HepG2 (cell line): ENCODE data around the gene NME4. TPM values are rescaled to one million over a fixed set of nuclear protein-coding genes. Genes with fewer than 3 reads are reported as not detected.

Experiments used
- ATAC-seq: fragments of 200-7000 bp; cut with Tn5 transposase; 3 replicates; pipeline ENCODE4 v1.9.1; 2020; ENCODE audit warnings: mild to moderate bottlenecking, moderate library complexity
- BruUV-seq: library from RNA; stranded (reverse); fragments of 400-500 nt; replicated peaks from 2 replicates; lab custom pipeline; 2021; lab: Mats Ljungman, UMichigan
- CTCF ChIA-PET: fragments of 300-600 bp; formaldehyde crosslinking; extraction: SDS; loops from one replicate; lab custom pipeline; 2021; ENCODE audit warnings: low total read pairs, inconsistent platforms, low intra/inter-chr PET ratio; lab: Yijun Ruan, JAX
- POLR2A ChIA-PET: fragments of 350-600 bp; sonication (Branson Sonifier 250); formaldehyde crosslinking; loops from one replicate; lab custom pipeline; 2020; ENCODE audit warnings: antibody characterized with exemption, inconsistent platforms; lab: Yijun Ruan, JAX
- DNase-seq: peaks from one replicate; pipeline ENCODE4 v3.0.0-alpha.2; 2015; ENCODE audit warnings: low spot score
- FAIRE-seq: peaks from 3 replicates; lab custom pipeline; 2011; peaks lifted over from hg19 to GRCh38; lab: Jason Lieb, UNC
- H2AFZ ChIP-seq: one replicate; pipeline ENCODE4 v1.6.1; 2011; ENCODE audit warnings: low read length, inconsistent platforms
- H3K27ac ChIP-seq: fragments of 300-600 bp; 3 replicates; pipeline ENCODE4 v1.8.0; 2011; ENCODE audit warnings: mixed run types, mild to moderate bottlenecking, mixed read lengths, low read length, inconsistent platforms; ENCODE audit not compliant: insufficient read depth; ENCODE audit errors: extremely low read length
- H3K27me3 ChIP-seq, 2 experiments: fragments of 200-600 bp in 1 of 2; 2 replicates in 1 of 2; 3 replicates in 1 of 2; pipeline versions ENCODE4 v1.6.0 to v1.8.0; 2011; ENCODE audit warnings: low read length in 2 of 2, mild to moderate bottlenecking in 2 of 2, moderate library complexity in 2 of 2, inconsistent platforms in 1 of 2; ENCODE audit not compliant: insufficient read depth in 2 of 2, control insufficient read depth in 1 of 2
- H3K36me3 ChIP-seq, 2 experiments: fragments of 200-600 bp in 1 of 2; replicated peaks in 1 of 2; 2 replicates in 1 of 2; 3 replicates in 1 of 2; pipeline versions ENCODE4 v1.5.1 to v1.8.0; 2011; ENCODE audit warnings: low read length in 2 of 2, inconsistent platforms in 1 of 2; ENCODE audit not compliant: insufficient read depth in 2 of 2, control insufficient read depth in 1 of 2
- H3K4me1 ChIP-seq: 2 replicates; pipeline ENCODE4 v1.5.1; 2012; ENCODE audit warnings: low read length, inconsistent platforms; ENCODE audit not compliant: insufficient read depth
- H3K4me2 ChIP-seq: 2 replicates; pipeline ENCODE4 v1.6.0; 2011; ENCODE audit warnings: low read depth, low read length, inconsistent platforms
- H3K4me3 ChIP-seq, 3 experiments: fragments of 200-600 bp in 1 of 3; sonication (generic), shearing (Covaris generic) in 1 of 3; replicated peaks in 1 of 3; 2 replicates each; pipeline ENCODE4 v1.5.1; 2011 to 2016; ENCODE audit warnings: low read length in 3 of 3, inconsistent platforms in 2 of 3, low read depth in 2 of 3, mild to moderate bottlenecking in 2 of 3, control low read depth in 1 of 3, mixed read lengths in 1 of 3; ENCODE audit not compliant: insufficient read depth in 1 of 3
- H3K79me2 ChIP-seq: one replicate; pipeline ENCODE4 v1.6.1; 2011; ENCODE audit warnings: low read length, inconsistent platforms; ENCODE audit not compliant: insufficient read depth
- H3K9ac ChIP-seq: 2 replicates; pipeline ENCODE4 v1.6.0; 2011; ENCODE audit warnings: mild to moderate bottlenecking, low read depth, low read length, inconsistent platforms; ENCODE audit not compliant: insufficient read depth
- H3K9me3 ChIP-seq: 2 replicates; pipeline ENCODE4 v1.5.1; 2012; ENCODE audit warnings: mild to moderate bottlenecking, low read length
- H4K20me1 ChIP-seq: 2 replicates; pipeline ENCODE4 v1.6.0; 2011; ENCODE audit warnings: inconsistent platforms, mild to moderate bottlenecking, low read length, moderate library complexity; ENCODE audit not compliant: insufficient read depth
- ARHGAP35 ChIP-seq: sonication (generic); formaldehyde crosslinking; IDR thresholded peaks from 2 replicates; pipeline ENCODE4 v1.9.0; 2022; ENCODE audit warnings: mild to moderate bottlenecking, inconsistent platforms, moderate library complexity, missing genetic modification reagents, borderline replicate concordance
- HDAC2 ChIP-seq: sonication (generic); formaldehyde crosslinking; IDR thresholded peaks from 2 replicates; pipeline ENCODE4 v1.4.0; 2020; ENCODE audit warnings: missing genetic modification reagents
- RARA ChIP-seq: IDR thresholded peaks from 2 replicates; pipeline ENCODE4 v1.6.1; 2016; ENCODE audit warnings: missing genetic modification reagents, missing compliant biosample characterization
- TBX2 ChIP-seq: sonication (generic); formaldehyde crosslinking; IDR thresholded peaks from 2 replicates; pipeline ENCODE4 v1.5.0; 2020; ENCODE audit warnings: missing genetic modification reagents, mild to moderate bottlenecking, borderline replicate concordance
- TMF1 ChIP-seq: sonication (generic); formaldehyde crosslinking; IDR thresholded peaks from 2 replicates; pipeline ENCODE4 v1.8.1; 2022; ENCODE audit warnings: low read depth, missing genetic modification reagents
- ZNF883 ChIP-seq: sonication (generic); formaldehyde crosslinking; IDR thresholded peaks from 2 replicates; pipeline ENCODE4 v1.5.1; 2020; ENCODE audit warnings: mild to moderate bottlenecking, missing genetic modification reagents; ENCODE audit errors: not compliant biosample characterization
- WGBS: methylation state at CpG from one replicate; pipeline ENCODE4 v1.1.6; 2017; ENCODE audit warnings: low lambda C conversion rate; 5-methylcytosine and 5-hydroxymethylcytosine counted together
- in situ Hi-C: cut with HindIII; loops from 2 replicates; pipeline ENCODE4 v1.10.0; 2017; ENCODE audit warnings: low pct_unique_long_range_greater_than_20kb; ENCODE audit not compliant: extremely low pct_ligation_motif_present
- intact Hi-C: fragments of 100-400 bp; cut with micrococcal nuclease; formaldehyde crosslinking; loops from one replicate; pipeline ENCODE4 v1.10.0; 2022; ENCODE audit not compliant: unreplicated experiment
- polyA plus RNA-seq, 8 experiments: library from polyadenylated mRNA; depleted of rRNA in 3 of 8; stranded (reverse) in 7 of 8; unstranded in 1 of 8; fragments of >200 nt; fragmentation: Illumina TruSeq in 4 of 8; extraction: Trizol in 4 of 8; gene quantifications; 2 replicates each; pipeline versions ENCODE4 v1.2.1 to v1.2.3, GENCODE V29; 2011 to 2016; ENCODE audit warnings: low read depth in 4 of 8, missing spikeins in 1 of 8, mixed read lengths in 1 of 8; ENCODE audit not compliant: insufficient read depth in 1 of 8
- total RNA-seq, 5 experiments: library from RNA; depleted of rRNA; stranded (reverse); fragments of >200 nt; fragmentation: Illumina TruSeq; extraction: Trizol; gene quantifications; 2 replicates each; pipeline ENCODE4 v1.2.3, GENCODE V29; 2016; ENCODE audit warnings: low read depth in 1 of 5
- TF ChIP-seq, protein P1 (sequence below): sonication (generic); formaldehyde crosslinking; IDR thresholded peaks from 2 replicates; pipeline ENCODE4 v1.4.0; 2020; ENCODE audit warnings: mild to moderate bottlenecking, low read depth, missing genetic modification reagents
- TF ChIP-seq, protein P2 (sequence below): sonication (generic); formaldehyde crosslinking; IDR thresholded peaks from 2 replicates; pipeline ENCODE4 v1.5.0; 2020; ENCODE audit warnings: mild to moderate bottlenecking, missing genetic modification reagents, moderate library complexity
- TF ChIP-seq, protein P3 (sequence below): IDR thresholded peaks from 2 replicates; pipeline ENCODE4 v1.6.1; 2012; ENCODE audit warnings: inconsistent platforms
- TF ChIP-seq, protein P4 (sequence below): sonication (generic); formaldehyde crosslinking; IDR thresholded peaks from 2 replicates; pipeline ENCODE4 v1.8.0; 2022; ENCODE audit warnings: mild to moderate bottlenecking, missing genetic modification reagents, borderline replicate concordance
- TF ChIP-seq, protein P5 (sequence below): sonication (generic); formaldehyde crosslinking; IDR thresholded peaks from 2 replicates; pipeline ENCODE4 v1.4.0; 2020; ENCODE audit warnings: mild to moderate bottlenecking, missing genetic modification reagents

The NME4 gene
- total and polyA plus RNA-seq, 2 of the 13 experiments (the other 11 are each of a cell fraction or from before 2014, with no cell fraction given): 121 to 263 TPM

DNA sequence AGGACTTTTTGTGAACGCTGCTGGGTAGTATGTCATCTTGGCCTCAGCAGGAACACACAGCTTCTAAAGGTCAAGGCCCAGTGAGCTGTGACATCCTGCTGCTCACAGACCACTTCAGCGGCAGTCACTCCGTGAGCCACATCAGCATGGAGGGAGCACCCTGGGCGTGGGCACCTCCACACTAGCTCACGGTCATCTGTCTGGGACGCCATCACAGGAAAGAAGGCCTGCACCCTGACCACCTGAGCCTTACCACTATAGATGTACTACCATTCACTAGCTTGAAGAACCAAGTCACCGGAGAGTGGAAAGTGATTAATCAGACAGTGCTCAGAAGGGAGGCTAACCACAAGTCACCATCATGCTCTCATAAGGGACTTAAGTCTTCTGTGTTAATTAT, 47.8 kb upstream of the NME4 start (continued):
- TF ChIP-seq RARA (CRISPR knock-in tag) (peak; percentile 64), TBX2 (peak; percentile 21; the same call in 1 of the 2 replicates)
- TF ChIP-seq, protein P1, sequence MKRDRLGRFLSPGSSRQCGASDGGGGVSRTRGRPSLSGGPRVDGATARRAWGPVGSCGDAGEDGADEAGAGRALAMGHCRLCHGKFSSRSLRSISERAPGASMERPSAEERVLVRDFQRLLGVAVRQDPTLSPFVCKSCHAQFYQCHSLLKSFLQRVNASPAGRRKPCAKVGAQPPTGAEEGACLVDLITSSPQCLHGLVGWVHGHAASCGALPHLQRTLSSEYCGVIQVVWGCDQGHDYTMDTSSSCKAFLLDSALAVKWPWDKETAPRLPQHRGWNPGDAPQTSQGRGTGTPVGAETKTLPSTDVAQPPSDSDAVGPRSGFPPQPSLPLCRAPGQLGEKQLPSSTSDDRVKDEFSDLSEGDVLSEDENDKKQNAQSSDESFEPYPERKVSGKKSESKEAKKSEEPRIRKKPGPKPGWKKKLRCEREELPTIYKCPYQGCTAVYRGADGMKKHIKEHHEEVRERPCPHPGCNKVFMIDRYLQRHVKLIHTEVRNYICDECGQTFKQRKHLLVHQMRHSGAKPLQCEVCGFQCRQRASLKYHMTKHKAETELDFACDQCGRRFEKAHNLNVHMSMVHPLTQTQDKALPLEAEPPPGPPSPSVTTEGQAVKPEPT (CRISPR knock-in tag): no peak
- TF ChIP-seq, protein P2, sequence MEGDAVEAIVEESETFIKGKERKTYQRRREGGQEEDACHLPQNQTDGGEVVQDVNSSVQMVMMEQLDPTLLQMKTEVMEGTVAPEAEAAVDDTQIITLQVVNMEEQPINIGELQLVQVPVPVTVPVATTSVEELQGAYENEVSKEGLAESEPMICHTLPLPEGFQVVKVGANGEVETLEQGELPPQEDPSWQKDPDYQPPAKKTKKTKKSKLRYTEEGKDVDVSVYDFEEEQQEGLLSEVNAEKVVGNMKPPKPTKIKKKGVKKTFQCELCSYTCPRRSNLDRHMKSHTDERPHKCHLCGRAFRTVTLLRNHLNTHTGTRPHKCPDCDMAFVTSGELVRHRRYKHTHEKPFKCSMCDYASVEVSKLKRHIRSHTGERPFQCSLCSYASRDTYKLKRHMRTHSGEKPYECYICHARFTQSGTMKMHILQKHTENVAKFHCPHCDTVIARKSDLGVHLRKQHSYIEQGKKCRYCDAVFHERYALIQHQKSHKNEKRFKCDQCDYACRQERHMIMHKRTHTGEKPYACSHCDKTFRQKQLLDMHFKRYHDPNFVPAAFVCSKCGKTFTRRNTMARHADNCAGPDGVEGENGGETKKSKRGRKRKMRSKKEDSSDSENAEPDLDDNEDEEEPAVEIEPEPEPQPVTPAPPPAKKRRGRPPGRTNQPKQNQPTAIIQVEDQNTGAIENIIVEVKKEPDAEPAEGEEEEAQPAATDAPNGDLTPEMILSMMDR (CRISPR knock-in tag): 0 out of 2 replicates have a peak, but pooled peaks have one; percentile 3
- TF ChIP-seq, protein P3, sequence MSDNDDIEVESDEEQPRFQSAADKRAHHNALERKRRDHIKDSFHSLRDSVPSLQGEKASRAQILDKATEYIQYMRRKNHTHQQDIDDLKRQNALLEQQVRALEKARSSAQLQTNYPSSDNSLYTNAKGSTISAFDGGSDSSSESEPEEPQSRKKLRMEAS: 0 out of 2 replicates have a peak, but pooled peaks have one; percentile 16

DNA sequence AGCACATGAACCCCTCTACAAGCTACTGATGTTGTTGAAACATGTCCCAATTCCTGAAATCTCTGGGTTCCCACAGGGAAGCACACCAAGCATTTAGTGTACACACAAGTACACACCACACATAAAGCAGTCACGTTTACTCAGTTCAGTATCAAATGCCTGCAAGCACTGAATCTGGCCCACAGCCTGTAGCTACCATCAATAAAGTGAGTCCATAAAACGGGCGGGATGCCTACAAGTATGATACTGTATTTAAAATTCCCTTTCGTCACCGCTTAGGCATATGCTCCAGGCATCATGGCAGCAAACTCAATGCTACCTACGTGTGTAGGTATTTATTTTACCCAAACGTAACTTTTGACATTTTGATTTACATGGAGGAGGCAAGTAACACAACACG, 46.8 kb upstream of the NME4 start:
- TSS peak; percentile 58 for BruUV-seq
- in situ Hi-C loops (no loop called here), intact Hi-C loops (no loop called here)
- ATAC-seq: no peak
- ChIA-PET CTCF (no interaction called here), POLR2A (interaction anchor here (0.6 to 0.9 kb wide), 2 partner anchors 8 to 110 kb away, joined by 3 read pairs; no protein-coding TSS in a partner anchor)
- H2AFZ ChIP-seq: no peak overlapping the region
- H3K4me1 ChIP-seq: peaks cover 71% of the 10 kb centered on the region
- no peaks in the 10 kb centered on the region for H3K27me3 ChIP-seq
- no peak for FAIRE-seq
- peaks cover 9 to 32% of the 10 kb centered on the region in 2 experiments for H3K36me3 ChIP-seq
- H3K4me3 ChIP-seq: no peak overlapping the region
- WGBS: 79% methylated on average over 8 of the region's 8 CpGs
- peaks cover 16% of the 10 kb centered on the region for H4K20me1 ChIP-seq
- 0 out of 2 replicates have a peak overlapping the region, but pooled peaks have one; percentile 5 for H3K9ac ChIP-seq
- peaks cover 60% of the 10 kb centered on the region for H3K79me2 ChIP-seq
- H3K9me3 ChIP-seq: no peaks in the 10 kb centered on the region
- H3K27ac ChIP-seq: no peak overlapping the region
- peak overlapping the region; percentile 74 for H3K4me2 ChIP-seq
- DNase-seq: no peak
- TF ChIP-seq, protein P2 (CRISPR knock-in tag): no peak
- TF ChIP-seq HDAC2 (no peak), ZNF883 (CRISPR knock-in tag) (no peak), TMF1 (CRISPR knock-in tag) (no peak), ARHGAP35 (no peak)
- TF ChIP-seq, protein P4, sequence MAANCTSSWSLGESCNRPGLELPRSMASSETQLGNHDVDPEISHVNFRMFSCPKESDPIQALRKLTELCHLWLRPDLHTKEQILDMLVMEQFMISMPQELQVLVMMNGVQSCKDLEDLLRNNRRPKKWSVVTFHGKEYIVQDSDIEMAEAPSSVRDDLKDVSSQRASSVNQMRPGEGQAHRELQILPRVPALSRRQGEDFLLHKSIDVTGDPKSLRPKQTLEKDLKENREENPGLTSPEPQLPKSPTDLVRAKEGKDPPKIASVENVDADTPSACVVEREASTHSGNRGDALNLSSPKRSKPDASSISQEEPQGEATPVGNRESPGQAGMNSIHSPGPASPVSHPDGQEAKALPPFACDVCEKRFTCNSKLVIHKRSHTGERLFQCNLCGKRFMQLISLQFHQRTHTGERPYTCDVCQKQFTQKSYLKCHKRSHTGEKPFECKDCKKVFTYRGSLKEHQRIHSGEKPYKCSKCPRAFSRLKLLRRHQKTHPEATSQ (CRISPR knock-in tag): no peak
- TF ChIP-seq, protein P5, sequence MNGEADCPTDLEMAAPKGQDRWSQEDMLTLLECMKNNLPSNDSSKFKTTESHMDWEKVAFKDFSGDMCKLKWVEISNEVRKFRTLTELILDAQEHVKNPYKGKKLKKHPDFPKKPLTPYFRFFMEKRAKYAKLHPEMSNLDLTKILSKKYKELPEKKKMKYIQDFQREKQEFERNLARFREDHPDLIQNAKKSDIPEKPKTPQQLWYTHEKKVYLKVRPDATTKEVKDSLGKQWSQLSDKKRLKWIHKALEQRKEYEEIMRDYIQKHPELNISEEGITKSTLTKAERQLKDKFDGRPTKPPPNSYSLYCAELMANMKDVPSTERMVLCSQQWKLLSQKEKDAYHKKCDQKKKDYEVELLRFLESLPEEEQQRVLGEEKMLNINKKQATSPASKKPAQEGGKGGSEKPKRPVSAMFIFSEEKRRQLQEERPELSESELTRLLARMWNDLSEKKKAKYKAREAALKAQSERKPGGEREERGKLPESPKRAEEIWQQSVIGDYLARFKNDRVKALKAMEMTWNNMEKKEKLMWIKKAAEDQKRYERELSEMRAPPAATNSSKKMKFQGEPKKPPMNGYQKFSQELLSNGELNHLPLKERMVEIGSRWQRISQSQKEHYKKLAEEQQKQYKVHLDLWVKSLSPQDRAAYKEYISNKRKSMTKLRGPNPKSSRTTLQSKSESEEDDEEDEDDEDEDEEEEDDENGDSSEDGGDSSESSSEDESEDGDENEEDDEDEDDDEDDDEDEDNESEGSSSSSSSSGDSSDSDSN (CRISPR knock-in tag): no peak
